SK-N-SH (cell line): ENCODE measurements around the gene DNAH5. TPM values are rescaled to one million over a fixed set of nuclear protein-coding genes. Genes with fewer than 3 reads are reported as not detected.

Source experiments
- CTCF ChIA-PET: fragments of 300-600, 350-600 bp; formaldehyde crosslinking; extraction: SDS; loops from one replicate; lab custom pipeline; 2021; lab: Yijun Ruan, JAX
- POLR2A ChIA-PET: fragments of 350-600 bp; sonication (Branson Sonifier 250); formaldehyde crosslinking; extraction: SDS; loops from one replicate; lab custom pipeline; 2020; ENCODE audit warnings: antibody characterized with exemption, inconsistent platforms; lab: Yijun Ruan, JAX
- DNase-seq: peaks from one replicate; pipeline ENCODE4 v3.0.0; 2012
- H2AFZ ChIP-seq: fragments of 200-600 bp; sonication (generic); 2 replicates; pipeline ENCODE4 v1.8.1; 2016; ENCODE audit warnings: antibody characterized with exemption, mild to moderate bottlenecking, low read depth
- H3F3A ChIP-seq: fragments of 200-600 bp; sonication (generic); replicated peaks from 2 replicates; pipeline ENCODE3; 2016; ENCODE audit warnings: antibody characterized with exemption, mild to moderate bottlenecking; ENCODE audit not compliant: insufficient read depth
- H3K27ac ChIP-seq, 2 experiments: fragments of 200-500 bp in 1 of 2; fragments of 200-600 bp in 1 of 2; sonication (Bioruptor generic) in 1 of 2; sonication (generic), shearing (Covaris generic) in 1 of 2; 2 replicates each; pipeline versions ENCODE4 v1.5.1 to v1.6.1; 2014 to 2016; ENCODE audit warnings: low read depth in 2 of 2, inconsistent platforms in 1 of 2, low read length in 1 of 2, mild to moderate bottlenecking in 1 of 2, mixed read lengths in 1 of 2
- H3K27me3 ChIP-seq: fragments of 200-600 bp; sonication (generic), shearing (Covaris generic); 2 replicates; pipeline ENCODE4 v1.6.1; 2016; ENCODE audit warnings: mixed run types; ENCODE audit not compliant: insufficient read depth
- H3K36me3 ChIP-seq, 2 experiments: fragments of 200-500 bp in 1 of 2; fragments of 200-600 bp in 1 of 2; sonication (Bioruptor generic) in 1 of 2; sonication (generic) in 1 of 2; replicated peaks in 1 of 2; 2 replicates each; pipeline versions ENCODE3 to v1.5.1; 2014 to 2016; ENCODE audit warnings: low read length in 1 of 2, mild to moderate bottlenecking in 1 of 2; ENCODE audit not compliant: insufficient read depth in 2 of 2, control insufficient read depth in 1 of 2
- H3K4me1 ChIP-seq, 2 experiments: fragments of 200-500 bp in 1 of 2; fragments of 200-600 bp in 1 of 2; sonication (Bioruptor generic) in 1 of 2; sonication (generic), shearing (Covaris generic) in 1 of 2; 2 replicates each; pipeline versions ENCODE4 v1.5.1 to v1.6.1; 2014 to 2016; ENCODE audit warnings: low read depth in 1 of 2, low read length in 1 of 2, mixed run types in 1 of 2; ENCODE audit not compliant: insufficient read depth in 2 of 2, control insufficient read depth in 1 of 2
- H3K4me2 ChIP-seq: fragments of 200-600 bp; sonication (generic), shearing (Covaris generic); 2 replicates; pipeline ENCODE4 v1.6.1; 2017; ENCODE audit warnings: mixed run types
- H3K4me3 ChIP-seq, 2 experiments: fragments of 200-500 bp in 1 of 2; fragments of 200-600 bp in 1 of 2; sonication (Bioruptor generic) in 1 of 2; sonication (generic), shearing (Covaris generic) in 1 of 2; 2 replicates each; pipeline versions ENCODE4 v1.5.1 to v1.8.1; 2014 to 2016; ENCODE audit warnings: low read depth in 2 of 2, inconsistent platforms in 1 of 2, low read length in 1 of 2, mild to moderate bottlenecking in 1 of 2, mixed read lengths in 1 of 2, moderate library complexity in 1 of 2
- H3K79me2 ChIP-seq: fragments of 200-600 bp; sonication (generic); 2 replicates; pipeline ENCODE4 v1.8.1; 2017; ENCODE audit warnings: mild to moderate bottlenecking; ENCODE audit not compliant: insufficient read depth
- H3K9ac ChIP-seq: fragments of 200-600 bp; sonication (generic); 2 replicates; pipeline ENCODE4 v1.6.1; 2017; ENCODE audit warnings: mixed run types
- H3K9me2 ChIP-seq: fragments of 200-600 bp; sonication (generic); 2 replicates; pipeline ENCODE4 v1.6.1; 2017; ENCODE audit warnings: mixed run types
- H3K9me3 ChIP-seq: fragments of 200-600 bp; sonication (generic); 2 replicates; pipeline ENCODE4 v1.6.1; 2017; ENCODE audit warnings: mixed run types, mild to moderate bottlenecking, moderate library complexity
- H4K20me1 ChIP-seq: fragments of 200-600 bp; sonication (generic); 2 replicates; pipeline ENCODE4 v1.6.1; 2017; ENCODE audit warnings: mild to moderate bottlenecking, mixed run types; ENCODE audit not compliant: insufficient read depth
- CTCF ChIP-seq: fragments of 200-600 bp; sonication (generic); IDR thresholded peaks from 2 replicates; pipeline ENCODE4 v1.6.1; 2017; ENCODE audit warnings: antibody characterized with exemption, mild to moderate bottlenecking, moderate library complexity
- ELF1 ChIP-seq: IDR thresholded peaks from 2 replicates; pipeline ENCODE4 v1.4.0; 2012
- FOSL2 ChIP-seq: IDR thresholded peaks from 2 replicates; pipeline ENCODE4 v1.4.0; 2012; ENCODE audit warnings: low read depth, mild to moderate bottlenecking, moderate library complexity, borderline replicate concordance
- FOXJ3 ChIP-seq: sonication (generic); formaldehyde crosslinking; IDR thresholded peaks from 2 replicates; pipeline ENCODE4 v1.5.1; 2020; ENCODE audit warnings: mild to moderate bottlenecking, missing genetic modification reagents
- GABPA ChIP-seq: IDR thresholded peaks from 2 replicates; pipeline ENCODE4 v1.4.0; 2012; ENCODE audit warnings: low read depth, mild to moderate bottlenecking
- MAX ChIP-seq: IDR thresholded peaks from 2 replicates; pipeline ENCODE4 v1.4.0; 2012; ENCODE audit warnings: low read depth
- MEF2A ChIP-seq: IDR thresholded peaks from 2 replicates; pipeline ENCODE4 v1.4.0; 2012; ENCODE audit warnings: low read depth, borderline replicate concordance
- MXI1 ChIP-seq: IDR thresholded peaks from 2 replicates; pipeline ENCODE4 v1.6.1; 2012; ENCODE audit warnings: mild to moderate bottlenecking, low read depth, low read length, improper control_type of control experiment
- PBX3 ChIP-seq: IDR thresholded peaks from 2 replicates; pipeline ENCODE4; 2012
- SIN3A ChIP-seq: IDR thresholded peaks from 2 replicates; pipeline ENCODE4 v1.6.1; 2012; ENCODE audit warnings: low read depth, mild to moderate bottlenecking, low read length, moderate library complexity, borderline replicate concordance
- SMC3 ChIP-seq: IDR thresholded peaks from 2 replicates; pipeline ENCODE4 v1.6.1; 2012; ENCODE audit warnings: low read depth, low read length, improper control_type of control experiment
- TCF12 ChIP-seq: IDR thresholded peaks from 2 replicates; pipeline ENCODE4 v1.4.0; 2012
- USF1 ChIP-seq: IDR thresholded peaks from 2 replicates; pipeline ENCODE4 v1.4.0; 2012; ENCODE audit warnings: low read depth, borderline replicate concordance
- ZBTB33 ChIP-seq: IDR thresholded peaks from 2 replicates; pipeline ENCODE4 v1.4.0; 2012; ENCODE audit warnings: low read depth, borderline replicate concordance
- WGBS: methylation state at CpG from one replicate; pipeline ENCODE4 v1.1.6; 2017; ENCODE audit warnings: low lambda C conversion rate; 5-methylcytosine and 5-hydroxymethylcytosine counted together
- polyA plus RNA-seq, 3 experiments: library from polyadenylated mRNA; depleted of rRNA; stranded (reverse); fragments of >200 nt; gene quantifications; 2 replicates each; pipeline ENCODE4 v1.2.3, GENCODE V29; 2012

The DNAH5 gene
- polyA plus RNA-seq, 1 of the 3 experiments (the other 2 are of a cell fraction) = 0.74 TPM

GRCh38 chr5:13664377-13664776 is 280.1 kb downstream of the DNAH5 start:
- 29% methylated on average over 3 of the region's 3 CpGs for WGBS
- H3K4me2 ChIP-seq = no peak overlapping the region
- CTCF ChIA-PET = no interaction called here

GRCh38 chr5:13662626-13663025 is 281.9 kb downstream of the DNAH5 start:
- Histone ChIP-seq H3K9me2 (no peaks in the 10 kb centered on the region), H3K79me2 (no peaks in the 10 kb centered on the region), H4K20me1 (no peaks in the 10 kb centered on the region), H3K4me2 (no peak overlapping the region), H3F3A (no peaks in the 10 kb centered on the region), H3K9me3 (no peaks in the 10 kb centered on the region), H3K27ac (no peak overlapping the region), H3K9ac (no peak overlapping the region), H3K36me3 (no peaks in the 10 kb centered on the region), H3K27me3 (peaks cover 3% of the 10 kb centered on the region; the same call in 1 of the 2 replicates), H3K4me1 (no peaks in the 10 kb centered on the region), H3K4me3 (no peak overlapping the region), H2AFZ (no peak overlapping the region)
- POLR2A ChIA-PET = no interaction called here
- CTCF ChIA-PET = no interaction called here
- DNase-seq = no peak
- no peak for TF ChIP-seq SMC3
- TF ChIP-seq ELF1 = no peak
- TF ChIP-seq MXI1 = no peak
- no peak for TF ChIP-seq MEF2A
- TF ChIP-seq MAX = no peak
- no peak for TF ChIP-seq CTCF
- no peak for TF ChIP-seq SIN3A
- TF ChIP-seq USF1 = no peak
- TF ChIP-seq ZBTB33 = no peak
- TF ChIP-seq PBX3 = no peak
- TF ChIP-seq GABPA = no peak
- no peak for TF ChIP-seq FOXJ3 (CRISPR knock-in tag)

More at GRCh38 chr5:13664377-13664776, 280.1 kb downstream of the DNAH5 start:
- no peaks in the 10 kb centered on the region for H4K20me1 ChIP-seq
- no peaks in the 10 kb centered on the region for H3K27me3 ChIP-seq
- no peaks in the 10 kb centered on the region for H3F3A ChIP-seq
- no peaks in the 10 kb centered on the region for H3K9me3 ChIP-seq
- H2AFZ ChIP-seq = peak overlapping the region; percentile 56; the same call in 1 of the 2 replicates
- no peak for DNase-seq
- POLR2A ChIA-PET = no interaction called here
- TF ChIP-seq TCF12 (peak; percentile 33; the same call in 1 of the 2 replicates), FOSL2 (peak; percentile 26; the same call in 1 of the 2 replicates), ZBTB33 (no peak)
- H3K9me2 ChIP-seq = no peaks in the 10 kb centered on the region
- no peak overlapping the region for H3K27ac ChIP-seq
- no peaks in the 10 kb centered on the region for H3K4me1 ChIP-seq
- H3K9ac ChIP-seq = no peak overlapping the region
- no peak overlapping the region for H3K4me3 ChIP-seq
- H3K79me2 ChIP-seq = no peaks in the 10 kb centered on the region
- no peaks in the 10 kb centered on the region for H3K36me3 ChIP-seq
